SKM-1 treated with dmso at 0.1 percent for 144 hours (cell line): ENCODE results near the gene HLA-F.

Experiments used
- DNase-seq: peaks from one replicate; lab custom pipeline; 2025; ENCODE audit not compliant: unreplicated experiment; lab: John Stamatoyannopoulos, UW

The HLA-F gene

DNA sequence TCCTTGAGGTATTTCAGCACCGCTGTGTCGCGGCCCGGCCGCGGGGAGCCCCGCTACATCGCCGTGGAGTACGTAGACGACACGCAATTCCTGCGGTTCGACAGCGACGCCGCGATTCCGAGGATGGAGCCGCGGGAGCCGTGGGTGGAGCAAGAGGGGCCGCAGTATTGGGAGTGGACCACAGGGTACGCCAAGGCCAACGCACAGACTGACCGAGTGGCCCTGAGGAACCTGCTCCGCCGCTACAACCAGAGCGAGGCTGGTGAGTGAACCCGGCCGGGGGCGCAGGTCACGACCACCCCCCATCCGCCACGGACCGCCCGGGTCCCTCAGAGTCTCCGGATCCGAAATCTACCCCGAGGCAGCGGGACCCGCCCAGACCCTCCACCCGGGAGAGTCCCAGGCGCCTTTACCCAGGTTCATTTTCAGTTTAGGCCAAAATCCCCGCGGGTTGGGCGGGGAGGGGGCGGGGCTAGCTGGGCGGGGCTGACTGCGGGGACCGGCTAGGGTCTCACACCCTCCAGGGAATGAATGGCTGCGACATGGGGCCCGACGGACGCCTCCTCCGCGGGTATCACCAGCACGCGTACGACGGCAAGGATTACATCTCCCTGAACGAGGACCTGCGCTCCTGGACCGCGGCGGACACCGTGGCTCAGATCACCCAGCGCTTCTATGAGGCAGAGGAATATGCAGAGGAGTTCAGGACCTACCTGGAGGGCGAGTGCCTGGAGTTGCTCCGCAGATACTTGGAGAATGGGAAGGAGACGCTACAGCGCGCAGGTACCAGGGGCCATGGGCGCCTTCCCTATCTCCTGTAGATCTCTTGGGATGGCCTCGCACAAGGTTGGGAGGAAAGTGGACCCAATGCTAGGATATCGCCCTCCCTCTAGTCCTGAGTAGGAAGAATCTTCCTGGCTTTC lies 693 bp downstream of the HLA-F start:
- DNase-seq: no peak

DNA sequence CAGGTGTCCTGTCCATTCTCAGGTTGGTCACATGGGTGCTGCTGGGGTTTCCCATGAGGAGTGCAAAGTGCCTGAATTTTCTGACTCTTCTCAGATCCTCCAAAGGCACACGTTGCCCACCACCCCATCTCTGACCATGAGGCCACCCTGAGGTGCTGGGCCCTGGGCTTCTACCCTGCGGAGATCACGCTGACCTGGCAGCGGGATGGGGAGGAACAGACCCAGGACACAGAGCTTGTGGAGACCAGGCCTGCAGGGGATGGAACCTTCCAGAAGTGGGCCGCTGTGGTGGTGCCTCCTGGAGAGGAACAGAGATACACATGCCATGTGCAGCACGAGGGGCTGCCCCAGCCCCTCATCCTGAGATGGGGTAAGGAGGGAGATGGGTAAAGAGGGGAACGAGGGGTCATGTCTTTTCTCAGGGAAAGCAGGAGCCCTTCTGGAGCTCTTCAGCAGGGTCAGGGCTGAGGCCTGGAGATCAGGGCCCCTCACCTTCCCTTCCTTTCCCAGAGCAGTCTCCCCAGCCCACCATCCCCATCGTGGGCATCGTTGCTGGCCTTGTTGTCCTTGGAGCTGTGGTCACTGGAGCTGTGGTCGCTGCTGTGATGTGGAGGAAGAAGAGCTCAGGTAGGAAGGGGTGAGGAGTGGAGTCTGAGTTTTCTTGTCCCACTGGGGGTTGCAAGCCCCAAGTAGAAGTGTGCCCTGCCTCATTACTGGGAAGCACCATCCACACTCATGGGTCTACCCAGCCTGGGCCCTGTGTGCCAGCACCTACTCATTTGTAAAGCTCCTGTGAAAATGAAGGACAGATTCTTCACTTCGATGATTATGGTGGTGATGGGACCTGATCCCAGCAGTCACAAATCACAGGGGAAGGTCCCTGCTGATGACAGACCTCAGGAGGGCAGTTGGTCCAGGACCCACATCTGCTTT lies 2.0 kb downstream of the HLA-F start:
- DNase-seq: no peak

DNA sequence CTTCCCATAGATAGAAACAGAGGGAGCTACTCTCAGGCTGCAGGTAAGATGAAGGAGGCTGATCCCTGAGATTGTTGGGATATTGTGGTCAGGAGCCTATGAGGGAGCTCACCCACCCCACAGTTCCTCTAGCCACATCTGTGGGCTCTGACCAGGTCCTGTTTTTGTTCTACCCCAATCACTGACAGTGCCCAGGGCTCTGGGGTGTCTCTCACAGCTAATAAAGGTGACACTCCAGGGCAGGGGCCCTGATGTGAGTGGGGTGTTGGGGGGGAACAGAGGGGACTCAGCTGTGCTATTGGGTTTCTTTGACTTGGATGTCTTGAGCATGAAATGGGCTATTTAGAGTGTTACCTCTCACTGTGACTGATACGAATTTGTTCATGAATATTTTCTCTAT lies 2.8 kb downstream of the HLA-F start:
- no peak for DNase-seq

DNA sequence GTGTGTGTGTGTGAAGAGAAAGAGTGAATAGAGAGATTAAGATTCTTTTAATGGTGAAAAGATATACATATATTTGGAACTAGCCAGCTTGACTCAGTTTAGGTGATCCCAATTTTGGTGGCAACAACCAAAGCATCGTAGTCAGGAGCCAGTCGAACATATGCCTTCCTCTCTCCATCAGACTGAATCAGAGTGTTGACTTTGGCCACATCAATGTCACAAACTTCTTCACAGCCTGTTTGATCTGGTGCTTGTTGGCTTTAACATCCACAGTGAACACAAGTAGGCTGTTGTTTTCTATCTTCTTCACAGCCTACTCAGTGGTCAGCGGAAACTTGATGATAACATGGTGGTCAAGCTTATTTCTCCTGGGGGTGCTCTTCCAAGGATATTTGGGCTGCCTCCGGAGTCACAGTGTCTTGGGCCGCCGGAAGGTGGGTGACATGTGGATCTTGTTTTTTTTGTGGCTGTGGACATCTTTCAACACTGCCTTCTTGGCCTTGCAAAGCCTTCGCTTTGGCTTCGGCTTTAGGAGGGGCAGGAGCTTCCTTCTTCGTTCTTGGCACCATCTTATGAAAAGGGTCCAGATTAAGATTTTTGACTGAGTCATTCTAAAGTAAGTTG lies 3.4 kb downstream of the HLA-F start:
- DNase-seq: no peak

DNA sequence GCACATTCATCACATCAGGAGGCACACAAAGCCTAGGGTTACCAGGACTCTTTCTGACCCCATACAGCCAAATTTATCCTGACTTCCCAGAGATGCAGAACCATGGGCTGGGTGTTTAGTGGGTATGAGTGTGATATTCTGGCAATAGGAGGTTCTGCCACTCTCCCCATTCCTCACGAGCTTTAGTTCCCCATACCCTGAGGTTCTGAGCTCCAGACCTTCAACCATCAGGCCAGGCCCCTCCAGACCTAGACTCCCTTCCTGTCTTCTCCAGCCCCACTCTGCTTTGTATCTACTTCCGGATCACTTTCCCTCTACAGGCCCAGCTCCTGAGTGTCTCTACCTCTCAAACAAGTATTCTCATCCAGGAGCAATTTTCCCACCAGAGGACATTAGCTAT lies 4.4 kb downstream of the HLA-F start:
- no peak for DNase-seq

DNA sequence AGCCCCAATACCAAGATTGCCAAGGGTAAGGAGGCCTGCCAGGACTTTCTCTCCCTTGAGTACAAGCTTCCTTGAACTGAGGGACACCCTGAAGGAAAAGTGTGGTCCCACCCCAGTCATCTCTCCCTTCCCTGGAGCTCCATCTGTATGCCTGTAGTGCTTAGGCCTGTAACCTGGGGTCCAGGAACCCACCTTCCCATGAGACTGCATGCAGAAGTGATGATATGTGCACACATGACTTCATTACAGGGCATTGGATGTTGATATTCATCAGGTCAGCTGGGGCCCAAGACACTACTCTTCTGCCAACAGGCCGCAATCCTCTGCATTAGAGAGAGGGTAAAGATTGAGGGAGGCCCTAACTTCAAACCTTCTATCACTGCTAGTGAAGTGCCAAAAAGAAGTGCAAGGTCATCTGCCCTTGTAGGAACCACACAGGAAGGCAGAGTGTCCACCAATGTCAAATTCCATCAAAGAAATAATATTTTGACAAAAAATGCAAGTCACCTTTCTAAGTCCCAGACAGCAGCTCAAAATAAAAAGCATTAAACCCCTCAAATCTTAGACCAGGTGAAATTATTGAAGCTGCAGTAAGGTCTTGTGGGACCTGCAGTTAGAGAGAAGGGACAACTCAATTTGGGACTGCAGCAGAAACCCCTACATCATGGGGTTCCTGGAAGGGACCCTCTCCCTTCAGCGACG lies 5.1 kb downstream of the HLA-F start:
- DNase-seq: no peak

DNA sequence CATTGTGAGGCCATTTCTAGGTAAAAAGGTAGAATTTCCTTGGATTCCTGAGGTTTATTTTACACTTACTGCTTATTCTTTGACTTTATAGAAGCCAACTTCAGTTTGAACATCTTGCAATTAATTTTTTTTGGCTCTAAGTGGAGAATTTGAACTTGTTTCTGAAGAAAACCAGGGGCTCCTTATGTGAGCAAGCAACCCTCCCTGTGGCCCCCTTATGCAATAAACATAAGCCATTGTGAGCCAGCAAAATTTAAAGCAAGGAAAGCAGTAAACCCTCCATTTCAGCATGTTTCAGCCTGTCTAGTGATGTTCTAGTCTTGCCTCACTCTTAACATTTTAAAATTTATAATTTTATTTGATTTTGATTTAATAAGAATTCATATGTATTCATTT lies 5.6 kb downstream of the HLA-F start:
- no peak for DNase-seq

DNA sequence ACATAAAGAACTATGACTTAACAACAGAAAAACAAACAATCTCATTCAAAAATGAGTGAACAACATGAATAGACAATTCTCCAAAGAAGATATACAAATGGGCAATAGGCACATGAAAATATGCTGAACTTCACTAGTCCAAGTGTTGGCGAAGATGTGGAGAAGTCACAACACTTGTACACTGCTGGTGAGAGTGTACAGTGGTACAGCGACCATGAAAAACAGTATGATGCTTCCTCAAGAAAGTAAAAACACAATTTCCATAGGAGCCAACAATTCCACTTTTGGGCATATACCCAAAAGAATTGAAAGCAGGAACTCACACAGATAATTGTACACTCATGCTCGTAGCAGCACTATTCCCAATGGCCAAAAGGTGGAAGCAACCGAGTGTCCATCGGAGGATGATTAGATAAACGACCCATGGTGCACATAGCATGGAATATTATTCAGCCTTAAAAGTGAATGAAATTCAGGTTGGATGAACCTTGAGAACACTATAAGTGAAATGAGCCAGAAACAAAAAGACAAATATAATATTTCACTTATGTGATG lies 6.6 kb downstream of the HLA-F start:
- DNase-seq: no peak

DNA sequence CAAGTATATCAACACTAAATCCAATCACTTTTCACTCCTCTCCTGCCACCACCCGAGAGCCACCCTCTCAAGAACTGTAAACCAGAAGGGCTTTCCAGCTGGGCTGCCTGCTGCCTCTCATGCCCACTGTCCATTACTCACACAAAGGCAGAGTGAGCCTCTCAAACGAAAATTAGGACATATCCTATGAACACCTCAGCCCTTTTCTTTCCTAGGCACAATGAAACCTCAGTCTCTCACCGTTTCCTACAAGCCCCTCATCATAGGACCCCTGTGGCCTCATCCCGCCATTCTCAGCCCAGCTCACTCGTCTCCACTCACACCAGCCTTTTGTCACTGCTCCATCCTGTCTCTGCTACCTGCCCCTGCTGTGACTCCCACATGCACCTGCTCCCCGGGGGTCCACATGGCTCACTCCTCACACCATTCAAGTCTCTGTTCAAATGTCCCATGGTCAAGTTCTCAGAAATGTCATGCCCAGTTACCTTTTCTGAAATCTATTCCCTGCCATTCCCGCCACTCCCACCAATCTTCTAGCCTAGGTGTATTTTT lies 7.4 kb downstream of the HLA-F start:
- no peak for DNase-seq

DNA sequence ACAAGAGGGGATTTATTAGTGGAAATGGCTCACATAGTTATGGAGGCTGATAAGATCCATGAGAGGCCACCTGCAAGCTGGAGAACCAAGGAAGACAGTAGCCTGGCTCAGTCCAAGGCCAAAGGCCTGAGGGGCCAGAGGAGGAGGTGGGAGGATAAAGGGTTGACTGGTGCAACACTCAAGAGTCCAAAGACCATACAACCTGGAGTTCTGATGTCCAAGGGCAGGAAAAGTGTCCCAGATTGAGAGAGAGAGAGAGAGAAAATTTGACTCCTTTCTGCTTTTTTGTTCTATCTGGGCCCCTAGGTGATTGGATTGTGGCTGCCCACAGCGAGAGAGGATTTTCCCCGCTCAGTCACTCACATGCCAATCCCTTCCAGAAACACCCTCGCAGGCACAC lies 8.0 kb downstream of the HLA-F start:
- no peak for DNase-seq

DNA sequence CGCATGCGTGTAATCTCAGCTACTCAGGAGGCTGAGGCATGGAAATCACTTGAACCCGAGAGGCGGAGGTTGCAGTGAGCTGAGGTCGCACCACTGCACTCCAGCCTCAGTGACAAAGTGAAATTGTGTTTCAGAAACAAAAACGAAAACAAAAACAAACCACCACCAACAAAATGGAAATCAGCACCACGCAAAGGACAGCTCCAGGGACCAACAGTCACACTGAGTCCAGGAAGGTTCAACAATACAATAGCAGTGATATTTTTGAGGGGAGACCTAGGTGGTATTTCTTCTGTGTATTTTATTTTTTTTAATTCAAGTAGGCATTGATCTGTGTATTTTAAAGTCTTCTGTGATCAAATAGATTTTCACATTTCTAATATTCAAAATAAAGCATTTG lies 9.8 kb downstream of the HLA-F start:
- DNase-seq: no peak

DNA sequence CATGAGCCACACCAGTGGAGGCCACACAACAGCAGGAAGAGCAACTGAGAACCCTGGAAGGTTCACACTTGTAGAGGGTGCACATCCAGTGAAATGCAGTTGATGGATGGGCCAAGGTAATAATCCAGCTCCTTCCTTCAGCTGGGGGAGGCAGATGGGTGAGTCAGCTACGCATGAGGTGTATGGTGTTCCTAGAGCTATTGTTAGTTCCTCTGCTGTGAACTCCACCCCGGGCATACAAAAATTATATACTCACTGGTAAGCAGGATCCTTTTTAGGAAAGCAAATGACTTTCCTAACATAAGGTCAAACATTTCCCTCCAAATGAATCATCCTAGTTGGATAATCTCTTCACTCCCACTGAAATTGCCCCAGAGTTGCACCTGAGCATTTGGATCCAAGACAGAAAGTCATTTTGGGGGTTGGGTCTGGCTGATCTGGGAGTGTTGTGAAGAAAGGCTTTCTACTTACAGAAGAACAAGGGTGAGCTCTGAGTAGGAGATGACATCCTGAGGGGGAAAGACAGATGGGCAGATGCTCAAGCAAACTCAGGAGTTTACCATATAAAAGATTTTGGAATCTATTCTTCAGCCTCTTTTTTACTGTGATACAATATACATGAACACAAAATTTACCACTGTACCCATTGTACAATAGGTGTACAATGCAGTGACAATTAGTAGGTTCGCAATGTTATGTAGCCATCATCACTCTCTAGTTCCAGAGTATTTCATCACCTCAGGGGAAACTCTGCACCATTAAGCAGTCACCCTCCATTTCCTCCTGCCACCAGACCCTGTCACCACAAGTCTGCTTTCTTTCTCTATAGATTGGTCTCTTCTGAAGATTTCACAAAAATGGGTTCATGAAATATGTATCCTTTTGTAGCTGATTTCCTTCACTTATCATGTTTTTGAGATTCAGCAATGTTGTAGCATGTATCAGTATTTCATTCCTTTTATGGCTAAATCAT lies 11.1 kb downstream of the HLA-F start:
- peak; percentile 19 for DNase-seq

DNA sequence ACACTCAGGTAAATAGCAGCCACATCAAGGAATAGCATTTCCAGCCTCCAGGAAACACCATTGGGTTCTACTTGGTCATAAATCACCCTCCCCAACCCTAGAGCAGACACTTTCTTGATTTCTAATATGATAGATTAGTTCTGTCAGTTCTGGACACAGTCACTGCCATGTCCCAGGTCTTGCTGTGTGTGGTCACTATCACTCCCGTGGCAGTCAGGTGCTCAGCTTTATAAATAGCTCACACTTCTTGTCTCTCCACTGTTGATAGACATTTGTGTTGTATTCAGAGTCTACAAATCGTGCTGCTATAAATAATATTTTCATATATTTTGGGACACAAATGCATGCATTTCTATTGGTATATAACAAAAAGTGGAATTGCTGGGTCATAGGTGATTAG lies 13.3 kb downstream of the HLA-F start:
- no peak for DNase-seq

DNA sequence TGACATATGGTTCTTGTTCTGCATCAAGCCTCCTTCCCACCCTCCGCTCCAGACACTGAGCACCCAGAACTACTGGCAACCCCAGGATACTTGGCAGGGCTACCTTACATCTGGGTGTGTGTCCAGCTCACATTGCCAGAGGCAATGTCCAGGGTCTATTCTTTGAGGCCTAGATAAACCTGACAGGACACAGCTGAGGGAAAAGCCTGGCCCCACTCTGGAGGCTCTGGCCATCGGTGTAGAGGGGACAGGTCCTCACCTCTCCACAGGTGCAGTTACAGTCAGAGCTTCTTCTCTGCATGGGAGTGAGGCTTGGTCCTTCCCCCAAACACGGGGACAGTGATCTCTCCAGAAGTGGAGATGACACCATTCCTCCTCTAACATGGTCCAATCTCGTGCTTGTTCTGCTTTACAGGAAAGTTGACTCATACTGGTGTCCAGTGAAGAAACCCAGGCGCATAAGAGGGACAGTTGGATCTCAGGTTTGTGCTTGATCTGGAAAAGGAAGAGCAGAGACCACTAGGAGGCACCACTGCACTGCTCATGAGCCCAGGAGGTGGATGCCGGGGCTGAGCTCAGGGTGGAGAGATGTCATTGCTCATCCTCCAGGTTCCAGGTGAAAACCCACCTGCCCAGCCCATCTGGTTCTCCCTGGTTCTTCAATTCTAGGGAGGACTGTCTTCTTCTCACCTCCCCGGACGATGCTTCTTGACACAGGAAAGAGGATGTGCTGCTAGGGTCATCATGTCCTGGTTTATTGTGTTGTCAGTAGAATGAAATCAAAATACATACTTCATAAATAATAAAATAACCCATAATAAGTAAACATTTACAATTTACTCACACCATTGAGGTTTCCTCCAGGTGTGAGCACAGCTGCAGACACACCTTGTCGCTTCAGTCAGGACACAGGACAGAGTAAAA lies 14.7 kb downstream of the HLA-F start:
- DNase-seq: peak; percentile 64

DNA sequence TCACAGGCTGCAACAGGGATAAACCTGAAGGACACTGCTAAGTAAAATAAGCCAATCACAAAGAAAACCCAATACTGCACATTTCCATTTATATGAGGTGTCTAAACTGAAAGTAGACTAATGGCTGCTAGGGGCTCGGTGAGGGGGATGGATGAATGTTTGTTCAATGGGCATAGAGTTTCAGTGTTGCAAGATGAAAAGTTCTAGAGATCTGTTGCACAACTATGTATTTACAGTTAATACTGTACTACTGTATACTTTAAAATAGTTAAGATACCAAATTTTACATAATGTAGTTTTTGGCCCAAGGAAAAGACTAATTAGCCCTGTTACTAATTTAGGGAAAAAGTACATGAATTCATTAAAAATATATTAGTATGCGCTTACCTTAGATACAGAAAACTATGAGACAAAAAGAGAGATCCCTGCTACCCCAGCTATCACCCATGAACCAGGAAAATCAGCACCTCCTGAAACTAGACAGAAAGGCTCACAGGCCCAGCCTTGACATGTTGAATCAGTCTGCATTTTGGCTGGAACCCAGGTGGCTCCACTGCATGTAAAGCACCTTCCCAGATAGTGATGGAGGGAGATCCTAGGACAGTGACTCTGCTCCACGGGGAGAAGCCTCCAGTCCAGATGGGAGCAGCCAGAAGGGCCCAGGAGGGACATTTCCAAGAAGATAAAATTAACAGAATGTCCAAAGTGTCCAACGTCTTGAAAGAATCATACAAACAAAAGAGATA lies 16.1 kb downstream of the HLA-F start:
- DNase-seq: no peak

DNA sequence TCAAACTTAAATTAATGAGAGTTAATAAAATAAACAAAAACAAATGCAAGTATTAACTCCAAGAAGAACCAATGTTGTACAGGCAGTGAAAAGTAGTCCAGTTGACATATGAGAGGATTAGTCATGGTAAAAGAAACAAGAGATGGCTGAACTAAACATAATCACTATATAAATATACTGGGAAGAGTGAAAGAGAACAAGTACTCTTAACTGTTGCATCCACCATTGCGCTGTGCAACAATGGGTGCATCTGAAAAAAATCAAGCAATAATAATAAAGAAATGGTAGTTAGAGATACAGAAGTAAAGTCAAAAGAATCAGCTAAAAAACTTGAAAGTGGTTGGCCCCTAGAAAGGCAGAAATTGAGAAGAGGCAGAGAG lies 16.6 kb downstream of the HLA-F start:
- no peak for DNase-seq

DNA sequence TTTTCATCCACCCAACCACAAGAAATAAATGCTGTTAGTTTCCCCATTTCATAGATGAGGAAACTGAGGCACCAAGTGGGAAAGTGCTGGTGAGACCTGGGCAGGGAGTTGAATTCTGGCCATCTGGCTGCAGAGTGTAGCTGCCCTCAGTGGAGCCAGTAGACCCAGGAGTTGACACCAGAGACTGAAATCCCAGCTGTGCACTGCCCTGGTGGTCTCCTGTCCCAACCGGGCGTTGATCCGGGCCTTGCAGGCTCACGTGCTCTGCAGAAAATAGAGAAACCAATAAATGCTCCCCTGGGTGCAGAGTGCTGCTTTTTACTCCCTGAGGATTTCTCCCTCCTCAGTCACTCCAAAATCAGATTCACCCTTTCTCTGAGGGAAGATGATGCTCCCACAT lies 18.4 kb downstream of the HLA-F start:
- DNase-seq: no peak
